ENCODE results near the gene LRRC8A.
A peak's percentile ranks its signal among the peaks of the same experiment; 100 is the strongest.

LRRC8A gene

DNA sequence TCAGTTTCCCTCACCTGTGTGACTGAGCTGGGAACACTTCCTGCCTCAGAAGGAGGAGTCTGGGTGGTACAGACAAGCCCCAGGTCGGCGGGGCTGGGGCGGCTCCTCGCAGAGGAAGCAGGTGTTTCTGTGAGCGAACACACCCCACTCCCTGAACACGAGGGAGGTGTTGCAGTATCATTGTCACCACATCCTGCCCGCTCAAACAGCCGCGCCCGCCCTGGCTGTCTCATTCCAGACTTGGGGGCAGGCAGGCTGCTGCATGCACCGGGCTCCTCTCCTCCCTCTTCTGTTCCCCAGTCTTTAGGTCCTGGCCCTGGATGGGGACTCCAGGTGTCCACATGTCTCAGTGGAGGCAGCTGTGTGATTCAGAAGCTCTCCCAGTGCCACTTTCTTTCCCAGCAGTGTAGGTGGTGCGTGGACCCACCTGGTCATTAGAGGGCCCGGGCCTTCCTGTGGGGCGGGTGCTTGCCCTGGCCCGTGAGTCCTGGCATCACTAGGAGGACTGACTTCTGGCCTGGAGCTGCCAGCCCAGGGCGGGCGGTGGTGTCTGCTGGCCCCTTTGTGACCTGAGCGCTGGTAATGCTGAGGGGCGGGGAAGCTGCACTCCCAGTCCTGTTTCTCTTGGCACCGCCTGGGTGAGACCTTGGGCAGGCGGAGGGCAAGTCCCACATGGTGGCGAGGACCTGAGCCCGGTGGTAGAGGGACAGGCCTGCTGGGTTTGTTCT is 20.6 kb downstream of the LRRC8A start:
- DNase-seq, result peak; percentile 87 to 88

DNA sequence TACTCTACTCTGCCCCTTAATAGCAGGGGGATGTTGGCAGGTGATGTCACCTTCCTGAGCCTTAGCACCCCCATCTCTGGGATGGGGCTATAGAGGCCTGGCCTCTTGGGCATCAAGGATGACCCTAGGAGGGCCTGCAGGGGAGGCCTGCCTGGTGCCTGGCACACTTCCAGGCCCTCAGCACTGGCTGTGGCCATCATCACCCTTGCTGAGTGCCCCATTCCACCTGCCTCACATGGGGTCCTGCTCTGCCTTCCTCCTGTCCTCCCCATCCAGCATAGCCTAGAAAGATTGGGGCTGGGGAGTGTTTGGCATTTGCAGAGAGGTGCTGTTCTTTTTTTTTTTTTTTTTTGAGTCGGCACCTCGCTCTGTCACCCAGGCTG is 21.1 kb downstream of the LRRC8A start:
- no peak for DNase-seq

GRCh38 chr9:128903871-128904620 is 22.1 kb downstream of the LRRC8A start:
- no peak for DNase-seq

GRCh38 chr9:128905964-128906363 is 24.0 kb downstream of the LRRC8A start:
- no peak for DNase-seq

DNA sequence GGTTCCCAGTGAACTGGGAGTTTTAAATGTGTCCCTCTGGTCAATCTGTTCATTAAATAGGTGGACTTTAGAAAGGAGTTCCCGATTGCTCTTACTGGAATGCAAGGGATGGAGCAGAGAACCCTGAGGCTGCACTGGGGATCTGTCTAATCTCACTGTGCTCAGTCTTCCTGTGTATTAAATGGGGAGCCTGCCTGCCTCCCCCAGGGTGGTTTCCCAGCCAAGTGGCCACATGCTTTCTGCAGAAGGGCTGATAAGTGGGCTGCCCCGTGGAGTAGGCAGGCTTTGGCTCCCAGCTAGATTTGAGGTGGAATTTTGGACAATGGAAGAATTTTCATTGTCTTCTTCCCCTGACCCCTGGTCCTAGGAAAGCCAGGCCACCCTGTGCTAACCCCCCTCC is 24.8 kb downstream of the LRRC8A start:
- no peak for DNase-seq

- DNase-seq, result no peak
Measured at GRCh38 chr9:128908372-128908771, 26.4 kb downstream of the LRRC8A start.

DNA sequence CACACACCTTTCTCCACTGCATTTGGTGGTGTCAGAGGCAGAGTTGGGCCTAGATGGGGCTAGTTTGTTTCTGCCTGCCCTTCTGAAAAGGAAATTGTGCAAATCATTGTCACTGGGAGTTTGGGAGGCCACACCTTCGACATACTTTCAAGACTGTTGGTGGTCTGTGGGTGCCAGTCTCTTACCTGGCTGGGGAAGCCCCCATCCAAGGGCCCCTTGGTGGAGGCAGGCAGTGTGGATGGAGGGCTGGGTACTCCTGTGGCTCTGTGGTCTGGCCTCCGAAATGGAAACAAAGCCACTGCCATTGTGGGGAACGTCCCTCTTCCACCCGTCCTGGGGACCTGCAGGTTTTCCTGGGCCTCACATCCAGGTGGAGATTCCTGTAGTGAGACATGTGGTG is 27.9 kb downstream of the LRRC8A start:
- DNase-seq, result no peak

- DNase-seq, result no peak
Measured at GRCh38 chr9:128910906-128911305, 29.0 kb downstream of the LRRC8A start.

DNA sequence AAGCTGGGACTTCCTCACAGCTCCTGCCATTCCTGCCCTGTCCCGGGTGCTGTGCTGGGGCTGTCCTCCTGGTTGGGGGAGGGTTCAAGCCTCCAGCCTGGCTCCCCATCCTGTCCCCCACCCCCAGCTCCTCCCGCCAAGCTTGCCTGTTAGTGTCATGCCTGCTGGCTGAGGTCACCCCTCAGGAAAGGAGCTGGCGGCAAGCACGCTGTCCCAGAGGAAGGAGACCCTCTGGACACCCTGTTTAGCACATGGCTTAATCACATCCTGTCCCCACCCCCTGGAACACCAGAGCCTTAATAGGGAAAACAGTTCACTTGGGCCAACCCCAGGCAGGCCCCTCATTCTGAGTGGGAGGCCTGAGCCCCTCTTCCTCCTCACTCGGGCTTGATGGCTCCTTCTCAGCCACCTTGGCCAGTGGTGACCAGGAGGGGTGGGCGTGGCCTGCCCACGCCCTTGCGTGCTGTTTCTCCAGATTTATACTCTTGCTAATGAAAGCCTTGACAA is 29.6 kb downstream of the LRRC8A start:
- no peak for DNase-seq

DNA sequence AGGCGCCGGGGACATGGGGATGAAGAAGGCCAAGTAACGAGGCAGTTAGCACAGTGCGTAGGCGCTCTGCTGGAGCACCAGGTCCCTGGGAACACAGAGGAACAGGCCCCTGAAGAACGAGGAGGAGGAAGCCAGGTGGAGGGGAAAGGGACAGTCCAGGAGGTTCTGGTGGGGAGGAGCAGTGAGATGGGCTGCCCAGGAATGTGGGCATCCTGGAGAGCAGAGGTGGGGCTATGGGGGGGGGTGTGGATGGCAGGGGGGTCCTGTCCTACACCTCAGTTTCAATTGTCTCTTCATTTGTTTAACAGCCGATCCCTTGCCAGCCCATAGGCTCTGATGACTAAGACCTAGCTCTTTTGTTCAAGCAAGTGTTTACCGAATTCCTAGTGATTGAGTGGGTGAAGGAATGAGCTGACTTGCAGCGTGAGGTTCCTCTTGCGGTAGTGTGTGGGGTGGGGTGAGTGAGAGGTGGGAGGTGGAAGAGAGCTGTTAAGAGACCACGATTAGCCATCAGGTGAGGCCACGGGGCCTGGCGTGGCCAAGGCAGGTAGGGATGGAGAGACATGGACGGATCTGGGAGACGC is 30.4 kb downstream of the LRRC8A start:
- DNase-seq, result no peak

GRCh38 chr9:128913048-128913900 is 31.3 kb downstream of the LRRC8A start:
- no peak for DNase-seq

GRCh38 chr9:128913995-128914772 is 32.3 kb downstream of the LRRC8A start:
- DNase-seq, result no peak

DNA sequence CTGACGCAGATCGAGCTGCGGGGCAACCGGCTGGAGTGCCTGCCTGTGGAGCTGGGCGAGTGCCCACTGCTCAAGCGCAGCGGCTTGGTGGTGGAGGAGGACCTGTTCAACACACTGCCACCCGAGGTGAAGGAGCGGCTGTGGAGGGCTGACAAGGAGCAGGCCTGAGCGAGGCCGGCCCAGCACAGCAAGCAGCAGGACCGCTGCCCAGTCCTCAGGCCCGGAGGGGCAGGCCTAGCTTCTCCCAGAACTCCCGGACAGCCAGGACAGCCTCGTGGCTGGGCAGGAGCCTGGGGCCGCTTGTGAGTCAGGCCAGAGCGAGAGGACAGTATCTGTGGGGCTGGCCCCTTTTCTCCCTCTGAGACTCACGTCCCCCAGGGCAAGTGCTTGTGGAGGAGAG is 34.3 kb downstream of the LRRC8A start:
- no peak for DNase-seq

- DNase-seq, result no peak
Measured at GRCh38 chr9:128916745-128917144, 34.8 kb downstream of the LRRC8A start.

DNA sequence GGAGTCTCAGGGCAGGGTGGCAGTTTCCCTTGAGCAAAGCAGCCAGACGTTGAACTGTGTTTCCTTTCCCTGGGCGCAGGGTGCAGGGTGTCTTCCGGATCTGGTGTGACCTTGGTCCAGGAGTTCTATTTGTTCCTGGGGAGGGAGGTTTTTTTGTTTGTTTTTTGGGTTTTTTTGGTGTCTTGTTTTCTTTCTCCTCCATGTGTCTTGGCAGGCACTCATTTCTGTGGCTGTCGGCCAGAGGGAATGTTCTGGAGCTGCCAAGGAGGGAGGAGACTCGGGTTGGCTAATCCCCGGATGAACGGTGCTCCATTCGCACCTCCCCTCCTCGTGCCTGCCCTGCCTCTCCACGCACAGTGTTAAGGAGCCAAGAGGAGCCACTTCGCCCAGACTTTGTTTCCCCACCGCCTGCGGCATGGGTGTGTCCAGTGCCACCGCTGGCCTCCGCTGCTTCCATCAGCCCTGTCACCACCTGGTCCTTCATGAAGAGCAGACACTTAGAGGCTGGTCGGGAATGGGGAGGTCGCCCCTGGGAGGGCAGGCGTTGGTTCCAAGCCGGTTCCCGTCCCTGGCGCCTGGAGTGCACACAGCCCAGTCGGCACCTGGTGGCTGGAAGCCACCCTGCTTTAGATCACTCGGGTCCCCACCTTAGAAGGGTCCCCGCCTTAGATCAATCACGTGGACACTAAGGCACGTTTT is 35.4 kb downstream of the LRRC8A start:
- DNase-seq, result no peak

DNA sequence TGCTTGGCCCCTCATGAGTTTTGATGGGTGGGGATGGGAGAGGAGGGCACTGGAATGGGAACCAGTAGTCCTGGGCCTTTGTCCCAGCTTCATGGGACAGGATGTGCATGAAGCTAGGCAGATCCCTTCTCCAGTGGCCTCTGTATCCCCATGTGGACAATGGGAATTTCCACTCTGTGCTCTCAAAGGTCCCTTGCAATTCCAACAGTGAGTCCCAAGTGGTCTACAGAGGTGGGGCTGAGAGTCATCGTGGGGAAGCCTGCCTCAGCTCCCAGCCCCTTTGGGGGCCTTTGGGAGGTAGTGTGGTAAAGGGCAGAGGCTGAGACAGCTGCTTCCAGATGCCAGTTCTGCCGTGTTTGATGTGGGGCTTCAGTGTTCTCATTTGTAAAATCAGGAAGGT is 37.0 kb downstream of the LRRC8A start:
- DNase-seq, result no peak

DNA sequence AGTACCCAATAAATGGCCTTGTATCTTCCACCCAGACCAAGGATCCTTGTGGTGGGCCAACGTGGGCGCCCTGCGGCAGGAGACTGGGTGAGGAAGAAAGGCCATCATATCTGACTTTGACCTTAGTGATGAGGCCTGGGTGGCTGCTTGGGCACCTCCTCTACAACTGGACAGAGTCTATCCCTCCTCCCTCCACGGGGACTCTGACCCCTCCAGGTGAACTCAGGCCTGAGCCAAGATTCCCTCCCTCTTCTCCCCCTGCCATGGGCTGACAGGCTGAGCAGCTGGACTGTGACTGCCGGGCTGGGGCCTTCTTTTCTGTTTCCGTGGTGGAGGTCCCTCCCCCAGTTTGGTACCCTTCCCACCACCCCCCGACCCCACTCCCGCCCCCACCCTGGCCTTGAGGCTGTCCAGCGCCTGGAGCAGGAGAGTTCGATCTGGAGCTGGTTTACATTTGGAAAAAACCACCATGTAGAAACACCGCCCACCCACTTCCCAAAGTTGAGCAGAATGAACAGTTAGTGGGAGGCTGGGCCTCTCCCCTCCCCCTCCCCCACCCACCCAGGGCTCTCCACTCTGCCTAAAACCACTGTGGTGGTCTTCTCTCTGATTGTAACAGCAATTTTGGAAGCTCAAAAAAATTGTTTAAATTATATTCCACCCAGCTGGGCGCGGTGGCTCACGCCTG is 37.6 kb downstream of the LRRC8A start:
- no peak for DNase-seq

DNA sequence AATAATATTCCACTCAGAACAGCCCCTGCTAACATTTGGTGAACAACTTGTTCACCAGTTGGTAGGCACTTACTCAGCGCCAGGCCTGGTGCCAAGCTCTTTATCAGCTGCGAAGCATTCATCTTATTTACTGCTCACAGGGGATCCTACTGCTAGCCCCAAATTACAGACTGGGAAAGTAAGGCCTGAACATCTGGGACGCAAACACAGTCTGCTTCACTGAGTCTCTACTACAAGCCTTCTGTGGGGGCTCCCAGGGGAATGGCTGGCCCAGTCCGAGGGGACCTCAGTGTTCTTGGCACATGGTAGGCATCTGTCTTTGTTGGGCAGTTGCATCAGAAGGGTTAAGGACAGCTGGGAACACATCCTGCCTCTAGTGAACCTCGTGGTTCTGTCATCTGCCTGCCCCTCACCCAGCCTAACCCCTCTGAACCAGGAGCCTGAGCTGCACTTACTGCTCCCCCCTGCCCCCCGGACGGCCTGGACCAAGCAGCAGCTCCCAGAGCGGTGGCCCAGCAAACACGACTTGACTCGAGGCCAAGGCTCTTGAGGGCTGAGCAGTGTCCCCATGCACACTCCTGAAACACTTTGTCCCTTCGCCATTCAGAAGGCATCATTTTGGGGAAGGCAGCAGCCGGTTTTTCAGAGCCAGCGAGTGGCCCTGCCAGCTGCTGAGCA is 38.6 kb downstream of the LRRC8A start, which contains the start of gene PHYHD1:
Gene PHYHD1, plus strand, starts transcription at position 602 of the 678 bp plus-strand sequence. CDS start 1,342 bp downstream, outside the sequence.
- no peak for DNase-seq

GRCh38 chr9:128921881-128922763 is 40.2 kb downstream of the LRRC8A start:
- no peak for DNase-seq

All from CD4-positive, alpha-beta T cell treated with Interleukin-4 for 1 hour (primary cell).